Choroid plexus epithelial cell (primary cell): Measurements from ENCODE around the gene HDLBP.

Experiments
- DNase-seq: peaks from one replicate; pipeline ENCODE4 v3.0.0-alpha.2; 2010; ENCODE audit warnings: low read depth
- H3K4me3 ChIP-seq: 2 replicates; pipeline ENCODE4 v1.5.1; 2011; ENCODE audit warnings: low read depth, mild to moderate bottlenecking, control low read depth, low read length, moderate library complexity
- CTCF ChIP-seq: conservative IDR thresholded peaks from 2 replicates; pipeline ENCODE4 v1.5.1; 2011; ENCODE audit warnings: low read depth, mild to moderate bottlenecking, control low read depth, inconsistent platforms, low read length, moderate library complexity

The HDLBP gene

GRCh38 chr2:241211276-241211675 lies 104.2 kb downstream of the HDLBP start:
- TF ChIP-seq CTCF = no peak
- no peak for DNase-seq
- H3K4me3 ChIP-seq = no peak overlapping the region

GRCh38 chr2:241209271-241209670 lies 106.2 kb downstream of the HDLBP start:
- no peak for DNase-seq
- H3K4me3 ChIP-seq = no peak overlapping the region
- no peak for TF ChIP-seq CTCF

GRCh38 chr2:241208058-241208457 lies 107.4 kb downstream of the HDLBP start:
- no peak for TF ChIP-seq CTCF
- no peak for DNase-seq
- no peak overlapping the region for H3K4me3 ChIP-seq

GRCh38 chr2:241207641-241208040 lies 107.8 kb downstream of the HDLBP start:
- no peak for DNase-seq
- TF ChIP-seq CTCF = no peak
- H3K4me3 ChIP-seq = no peak overlapping the region

DNA sequence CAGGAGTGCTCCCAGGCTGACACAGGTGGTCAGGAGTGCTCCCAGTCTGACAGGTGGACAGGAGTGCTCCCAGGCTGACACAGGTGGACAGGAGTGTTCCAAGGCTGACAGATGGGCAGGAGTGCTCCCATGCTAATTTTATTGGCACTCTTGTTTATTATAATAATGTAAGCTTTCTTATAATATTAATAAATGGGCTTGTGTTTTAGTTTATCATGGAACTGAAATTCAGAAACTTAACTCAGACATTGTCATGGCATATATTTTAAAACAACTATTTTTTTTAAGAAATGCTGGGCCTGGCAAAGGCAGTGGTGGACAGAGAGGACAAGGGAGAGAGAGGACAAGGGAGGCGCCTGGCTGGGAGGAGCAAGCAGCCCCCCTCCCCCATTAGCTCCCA lies 108.3 kb downstream of the HDLBP start:
- H3K4me3 ChIP-seq = no peak overlapping the region
- no peak for DNase-seq
- TF ChIP-seq CTCF = no peak

DNA sequence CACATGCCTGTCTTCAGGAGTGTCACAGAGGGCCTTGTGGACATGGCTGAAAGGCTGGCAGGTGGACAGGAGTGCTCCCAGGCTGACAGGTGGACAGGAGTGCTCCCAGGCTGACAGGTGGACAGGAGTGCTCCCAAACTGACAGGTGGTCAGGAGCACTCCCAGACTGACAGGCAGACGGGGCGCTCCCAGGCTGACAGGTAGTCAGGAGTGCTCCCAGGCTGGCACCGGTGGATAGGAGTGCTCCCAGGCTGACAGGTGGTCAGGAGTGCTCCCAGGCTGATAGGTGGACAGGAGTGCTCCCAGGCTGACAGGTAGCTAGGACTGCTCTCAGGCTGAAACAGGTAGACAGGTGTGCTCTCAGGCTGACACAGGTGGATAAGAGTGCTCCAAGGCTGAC lies 110.4 kb downstream of the HDLBP start:
- no peak for DNase-seq
- no peak overlapping the region for H3K4me3 ChIP-seq
- no peak for TF ChIP-seq CTCF

DNA sequence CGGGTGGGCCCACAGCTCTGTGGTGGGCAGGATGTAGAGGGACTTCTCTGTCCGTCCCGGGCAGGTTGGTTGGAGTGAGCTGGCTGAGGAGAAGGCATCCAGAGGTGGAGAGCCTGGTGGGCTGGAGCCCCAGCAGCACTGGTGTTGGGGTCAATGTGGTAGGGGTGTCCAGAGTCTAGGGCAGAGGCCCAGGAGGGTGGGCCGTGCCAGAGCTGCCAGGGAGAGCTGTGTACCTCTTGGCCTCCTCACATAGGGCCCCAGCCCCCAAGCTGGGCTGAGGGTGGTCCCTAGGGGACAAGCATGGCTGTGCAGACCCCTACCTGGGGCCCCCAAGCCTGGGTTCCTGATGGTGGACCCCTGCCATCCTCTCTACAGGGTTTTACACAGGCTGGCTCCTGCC lies 111.0 kb downstream of the HDLBP start:
- TF ChIP-seq CTCF = no peak
- no peak for DNase-seq
- H3K4me3 ChIP-seq = no peak overlapping the region
